Endothelial cell of coronary artery (primary cell): Measurements from ENCODE around the gene TMEM191B. TPM values are rescaled to one million over a fixed set of nuclear protein-coding genes. Genes with fewer than 3 reads are reported as not detected.

Source experiments
- total RNA-seq: library from RNA; depleted of rRNA; stranded (reverse); fragments of >200 nt; gene quantifications from 2 replicates; pipeline ENCODE4 v1.2.3, GENCODE V29; 2014

The TMEM191B gene
- 0.36 and 0.47 TPM in 2 replicates for total RNA-seq

DNA sequence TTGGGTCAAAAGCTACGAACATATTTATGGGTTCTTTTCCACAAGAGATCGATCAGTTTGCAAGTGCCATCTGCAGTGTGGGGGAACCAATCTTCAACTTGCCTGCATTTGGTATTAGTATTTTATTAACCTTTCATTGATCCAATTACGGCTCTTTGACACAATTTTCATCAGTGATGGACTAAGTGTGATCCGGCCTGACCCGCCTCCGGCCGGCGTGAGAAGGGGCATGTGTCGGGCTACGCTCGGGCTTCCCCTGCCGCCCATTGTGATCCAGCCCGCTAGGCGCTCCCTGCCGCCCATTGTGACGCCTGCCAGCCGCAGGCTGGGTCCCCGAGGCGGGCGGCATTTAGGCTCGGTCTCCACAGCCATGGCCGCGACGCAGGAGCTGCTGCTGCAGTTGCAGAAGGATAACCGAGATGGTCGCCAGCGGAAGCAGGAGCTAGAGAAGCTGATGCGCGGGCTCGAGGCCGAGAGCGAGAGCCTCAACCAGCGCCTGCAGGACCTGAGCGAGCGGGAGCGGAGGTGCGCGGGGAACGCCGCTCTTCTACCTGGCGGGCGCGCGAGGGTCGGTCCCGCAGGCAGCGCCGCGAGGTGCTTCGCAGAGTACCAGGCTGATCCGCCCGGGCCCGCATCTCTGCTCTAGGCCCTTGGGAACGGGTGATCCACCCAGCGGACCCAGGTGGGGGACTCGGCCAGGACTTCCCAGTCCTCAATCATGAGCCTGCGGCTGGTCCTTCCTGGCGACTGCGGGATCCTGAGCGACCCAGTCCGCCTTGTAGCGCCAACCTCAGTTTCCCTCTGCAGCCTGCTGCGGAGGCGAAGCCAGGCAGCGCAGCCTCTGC is at the start of gene TMEM191B:
TMEM191B (plus strand) TSS at position 51 of the 845 bp plus-strand sequence; CDS start at position 230, 179 bp downstream.

DNA sequence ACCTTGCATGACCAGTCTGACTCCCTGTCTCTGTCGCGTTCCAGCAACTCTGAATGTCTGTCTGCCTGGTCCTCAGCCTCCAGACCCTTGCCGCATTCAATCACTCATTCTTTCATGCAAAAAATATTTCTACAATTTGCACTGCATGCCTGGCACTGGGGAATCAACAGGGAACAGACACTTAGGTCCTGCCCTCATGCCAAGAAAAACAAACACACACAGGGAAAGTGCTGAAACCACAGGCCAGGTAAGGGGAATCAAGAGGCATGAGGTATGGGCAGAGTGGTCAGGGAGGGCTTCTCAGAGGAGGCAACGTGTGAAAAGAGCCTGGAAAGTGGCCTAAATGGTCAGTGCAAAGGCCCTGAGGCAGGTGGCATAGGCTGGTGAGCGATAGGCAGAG is 9.5 kb upstream of the TMEM191B start, which contains the start of gene GGTLC3:
GGTLC3 (minus strand) TSS at position 101 of the 400 bp plus-strand sequence. CDS start 264 bp downstream, outside the sequence.

Other genes with a start within 250 kb of the TMEM191B start
- not detected in 2 replicates for gene GGTLC3, start 9.6 kb upstream of the TMEM191B start, total RNA-seq
- 0.09 and 0.18 TPM in 2 replicates for gene RIMBP3, start 84.1 kb downstream of the TMEM191B start, total RNA-seq